ENCODE results near the gene NOBOX.
"Not testable (repeated sequence)": the region's sequence is repeated elsewhere in the genome, so short reads cannot be mapped to it uniquely, and the experiment has no call there.

NOBOX gene

DNA sequence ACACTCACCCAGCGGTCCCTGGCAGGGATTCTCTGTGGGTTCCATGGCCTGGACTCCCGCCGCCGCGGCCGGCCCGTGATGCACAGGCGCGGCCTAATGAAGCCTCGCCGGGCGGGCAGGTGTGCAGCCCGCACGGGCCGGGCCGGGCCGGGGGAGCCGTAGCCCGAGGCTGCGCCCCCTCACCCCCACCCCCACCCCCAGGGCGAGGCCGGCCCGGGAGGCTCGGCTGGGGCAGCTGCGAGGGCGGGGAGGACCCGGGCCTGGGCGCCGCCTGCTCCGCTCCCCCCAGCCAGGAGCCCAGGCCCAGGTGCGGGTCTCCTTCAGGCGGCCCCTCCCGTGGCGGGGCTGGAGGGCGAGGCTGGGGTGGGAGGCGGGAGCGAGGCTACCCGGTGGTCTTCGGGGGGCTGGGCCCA, at the start of gene NOBOX:
TSS of gene NOBOX (minus strand) at position 45 of the 413 bp plus-strand sequence.
- DNase-seq, result no peak

DNA sequence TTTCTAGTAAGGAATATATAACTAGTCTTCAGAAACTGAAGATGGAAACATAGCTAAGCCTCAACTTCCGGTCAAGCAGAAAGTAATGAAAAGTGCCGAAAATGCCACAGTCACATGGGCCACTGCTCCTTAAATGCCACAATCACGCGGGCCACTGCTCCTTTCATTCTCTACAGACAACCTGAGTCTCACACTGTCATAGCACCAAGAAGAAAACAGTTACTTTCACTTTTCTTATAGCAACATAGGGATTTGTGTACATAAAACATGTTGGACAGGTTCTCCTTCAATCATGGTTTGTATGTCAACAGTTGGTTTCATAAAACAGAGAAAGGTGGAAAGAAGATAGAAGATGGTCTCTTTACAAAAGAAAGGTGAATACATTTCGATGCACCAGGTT, 48.6 kb upstream of the NOBOX start:
- no peak for DNase-seq

DNA sequence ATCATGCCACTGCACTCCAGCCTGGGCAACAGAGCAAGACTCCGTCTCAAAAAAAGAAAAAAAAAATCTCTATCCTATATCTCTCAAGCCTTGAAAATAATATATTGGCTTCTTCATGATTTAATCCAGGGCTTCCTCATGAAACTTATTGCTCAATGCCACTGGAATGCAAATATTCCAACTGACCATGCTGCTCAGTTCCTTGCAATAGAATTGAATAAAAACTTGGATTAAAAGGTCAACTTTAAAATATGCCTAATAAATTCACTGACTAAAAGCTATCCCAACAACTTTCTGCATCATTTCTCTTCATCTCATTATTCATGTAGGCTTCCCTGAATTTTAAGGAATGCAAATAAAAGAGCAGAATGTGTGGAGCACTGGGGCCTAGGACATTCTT, 42.1 kb upstream of the NOBOX start:
- no peak for DNase-seq

DNA sequence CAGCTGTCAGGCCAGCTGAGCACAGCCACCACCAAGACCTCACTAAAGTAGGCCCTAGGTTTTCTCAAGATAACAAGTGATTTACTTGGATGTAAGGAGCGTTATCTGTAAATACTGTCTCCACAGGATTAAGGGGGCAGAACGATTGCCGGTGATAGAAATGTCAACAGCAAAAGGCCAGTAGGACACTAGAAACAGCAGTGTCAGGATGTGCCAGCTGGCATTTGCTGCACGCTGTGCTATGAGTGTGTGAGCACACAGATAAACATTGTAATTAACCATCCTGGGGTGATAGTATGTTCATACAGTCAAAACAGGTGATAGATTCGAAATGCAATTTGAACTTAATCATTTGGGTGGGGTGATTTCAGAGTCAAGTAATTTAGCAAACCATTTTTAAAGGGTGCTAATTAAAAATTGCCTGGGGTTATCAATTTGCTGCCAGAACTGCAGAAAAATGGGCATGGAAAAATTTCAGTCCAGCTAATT, 36.3 kb upstream of the NOBOX start:
- no peak for DNase-seq

DNA sequence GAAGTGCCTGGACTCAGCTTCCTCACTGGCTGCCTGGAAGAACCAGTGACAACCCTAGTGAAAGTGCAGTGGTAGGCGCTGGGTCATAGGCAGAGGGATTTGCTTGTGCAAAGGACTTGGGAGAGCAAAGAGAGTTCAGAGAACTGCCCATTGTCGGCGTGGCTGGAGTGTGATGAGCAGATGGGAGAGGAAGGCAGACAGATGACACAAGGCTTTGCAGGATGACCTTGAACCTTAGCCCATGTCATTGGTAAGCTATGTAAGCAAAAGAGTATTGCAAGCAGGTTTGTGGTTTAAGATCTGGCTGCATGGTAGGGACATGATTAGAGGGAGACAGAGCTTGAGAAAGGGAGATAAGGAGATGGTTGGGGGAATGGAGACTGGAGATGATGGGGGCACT, 35.3 kb upstream of the NOBOX start:
- DNase-seq, result no peak

DNA sequence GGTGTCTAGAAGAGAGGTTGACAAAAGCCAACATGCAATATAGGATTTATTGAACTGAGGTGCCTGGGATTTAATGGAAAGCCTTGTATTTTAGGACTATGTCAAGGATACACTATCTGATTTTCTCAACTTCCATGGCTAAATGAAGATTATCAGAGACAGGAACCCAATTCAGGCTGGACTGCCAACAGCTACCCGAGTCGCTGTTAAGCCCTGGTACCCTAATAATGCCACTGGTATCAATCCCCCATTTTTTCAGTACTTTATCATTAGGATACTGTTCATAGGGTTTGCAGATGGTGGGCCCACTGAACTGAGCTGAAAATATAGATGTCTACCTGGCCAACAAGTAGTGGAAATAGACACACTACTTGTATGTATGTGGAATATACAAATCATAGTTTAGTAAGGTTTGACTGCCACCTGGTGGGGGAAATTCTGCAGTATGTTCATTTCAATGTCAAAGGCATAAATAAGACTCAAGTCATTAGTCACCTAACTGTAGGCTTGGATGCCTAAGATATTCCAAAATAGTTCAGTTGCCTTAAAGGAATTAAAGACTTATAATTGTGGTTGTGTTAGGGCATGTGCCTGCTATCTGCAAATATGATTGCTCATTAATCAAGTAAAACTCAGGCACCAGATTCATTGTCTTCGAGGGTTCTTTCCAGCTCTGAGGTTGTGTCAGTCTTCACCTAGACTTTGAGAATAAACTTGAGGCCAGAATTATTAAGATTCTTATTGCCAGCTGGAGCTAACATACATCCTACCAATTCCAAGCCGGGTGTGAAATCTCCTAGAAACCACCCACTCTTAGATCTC, 34.1 kb upstream of the NOBOX start:
- DNase-seq, result peak in 18 of 51 donors; percentile 2 to 48 (median 18)

DNA sequence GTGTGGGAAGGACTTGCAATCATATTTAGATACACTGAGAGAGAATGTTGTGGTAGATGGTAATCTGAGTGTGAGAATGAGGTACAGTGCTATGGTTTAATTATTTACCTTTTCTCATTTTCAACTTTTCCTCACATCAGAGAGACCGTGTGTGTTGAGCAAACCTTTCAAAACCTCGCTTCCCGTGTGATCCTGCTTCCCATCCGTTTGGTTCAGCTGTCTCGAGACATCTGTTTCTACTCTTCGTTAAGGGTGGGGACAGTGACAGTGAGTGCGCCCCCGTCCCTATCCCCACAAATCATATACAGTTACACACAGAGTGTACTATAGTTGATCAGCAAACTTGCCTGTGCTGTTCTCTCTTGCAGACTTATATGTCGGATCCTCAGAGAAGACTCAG, 33.0 kb upstream of the NOBOX start:
- DNase-seq, result no peak

DNA sequence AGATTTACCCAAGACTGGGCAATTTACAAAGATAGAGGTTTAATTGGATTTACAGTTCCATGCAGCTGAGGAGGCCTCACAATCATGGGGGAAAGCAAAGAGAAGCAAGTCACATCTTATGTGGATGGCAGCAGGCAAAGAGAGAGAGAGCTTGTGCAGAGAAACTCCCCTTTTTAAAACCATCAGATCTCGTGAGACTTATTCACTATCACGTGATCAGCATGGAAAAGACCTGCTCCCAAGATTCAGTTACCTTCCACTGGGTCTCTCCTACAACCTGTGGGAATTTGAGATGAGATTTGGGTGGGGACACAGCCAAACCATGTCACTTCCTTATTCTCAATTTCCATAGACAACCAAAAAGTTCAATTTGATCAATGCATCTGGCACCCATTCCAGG, 24.9 kb upstream of the NOBOX start:
- DNase-seq, result no peak

DNA sequence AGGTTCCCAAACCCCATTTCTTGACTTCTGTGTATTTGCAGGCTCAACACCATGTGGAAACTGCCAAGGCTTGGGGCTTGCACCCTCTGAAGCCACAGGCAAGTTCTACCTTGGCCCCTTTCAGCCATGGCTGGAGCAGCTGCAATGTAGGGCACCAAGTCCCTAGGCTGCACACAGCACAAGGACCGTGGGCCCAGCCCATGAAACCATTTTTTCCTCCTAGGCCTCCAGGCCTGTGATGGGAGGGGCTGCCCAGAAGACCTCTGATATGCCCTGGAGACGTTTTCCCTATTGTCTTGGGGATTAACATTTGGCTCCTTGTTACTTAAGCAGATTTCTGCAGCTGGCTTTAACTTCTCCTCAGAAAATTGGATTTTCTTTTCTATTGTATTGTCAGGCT, 24.0 kb upstream of the NOBOX start:
- DNase-seq, result not testable (repeated sequence)

DNA sequence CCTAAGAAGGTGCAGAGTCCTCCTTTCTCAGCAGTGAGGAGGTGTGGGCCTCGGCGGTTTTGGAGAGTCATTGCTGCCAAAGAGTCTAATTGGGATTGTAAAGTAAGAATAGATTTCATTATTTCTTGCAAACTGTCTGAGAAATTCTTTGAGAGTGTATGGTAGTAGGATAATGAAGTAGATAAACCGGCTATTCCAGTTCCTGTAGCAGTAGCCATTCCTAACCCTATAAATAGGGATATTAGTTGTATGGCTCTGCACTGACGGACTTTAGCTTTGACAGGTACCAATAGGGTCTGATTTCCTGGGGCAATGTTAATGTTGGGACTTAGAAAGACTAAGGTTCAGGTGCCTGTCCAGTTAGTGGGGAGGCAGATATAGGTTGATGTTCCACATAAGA, 15.4 kb upstream of the NOBOX start:
- DNase-seq, result not testable (repeated sequence)

DNA sequence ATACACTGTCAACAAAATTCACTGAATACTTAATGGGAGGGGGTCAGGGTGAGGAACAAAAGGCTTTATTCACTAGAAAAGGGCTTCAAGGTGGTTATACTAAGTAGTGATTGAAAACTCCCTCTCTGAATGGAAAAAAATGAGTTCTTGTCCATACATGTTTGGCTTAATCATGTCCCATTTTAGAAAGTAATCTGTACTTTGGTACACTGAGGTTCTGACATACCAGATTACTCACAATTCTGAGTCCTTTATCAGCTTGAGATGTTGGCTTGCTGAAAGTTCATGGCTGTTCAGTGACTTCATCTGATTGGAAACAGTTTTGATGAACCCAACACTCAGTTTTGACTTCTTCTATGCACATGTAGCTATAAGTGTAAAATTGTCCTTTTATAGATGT, 12.8 kb upstream of the NOBOX start:
- no peak for DNase-seq

DNA sequence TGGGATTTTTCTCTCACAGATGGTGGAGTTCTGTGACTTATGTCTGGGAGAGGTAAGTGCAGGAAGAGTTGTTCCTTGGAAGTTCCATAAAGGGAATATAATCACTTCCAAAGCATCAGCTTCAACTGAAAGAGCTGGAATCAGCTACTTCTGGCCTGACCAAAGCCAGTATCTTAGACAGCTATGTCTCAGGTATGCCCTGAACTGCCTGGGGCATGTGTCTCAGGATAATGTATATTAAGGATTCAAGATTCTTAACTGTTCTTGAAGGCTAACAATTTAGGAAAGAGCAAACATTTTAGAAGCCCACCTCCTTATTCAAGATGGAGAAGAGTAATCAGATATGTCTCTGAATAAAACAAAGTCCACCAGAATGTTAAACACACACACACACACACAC, 12.4 kb upstream of the NOBOX start:
- no peak for DNase-seq

DNA sequence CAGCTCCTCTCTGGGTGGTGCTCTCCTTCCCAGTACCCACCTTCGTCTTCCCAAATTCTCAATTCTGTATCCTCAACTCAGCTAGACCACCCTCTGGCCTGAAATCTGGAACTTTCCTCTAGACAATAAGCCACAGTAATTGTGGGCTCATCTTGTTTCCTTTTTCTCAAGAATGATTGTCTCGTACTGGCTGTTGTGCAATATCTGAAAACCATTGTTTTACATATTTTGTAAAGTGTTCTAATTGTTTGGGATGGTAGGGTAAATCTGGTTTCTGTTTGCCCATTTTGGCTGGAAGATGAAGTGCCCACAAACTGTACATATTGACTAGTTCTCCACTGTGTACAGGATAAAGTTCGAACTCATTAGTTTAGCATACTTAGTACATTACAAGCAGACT, 11.3 kb upstream of the NOBOX start:
- no peak for DNase-seq

DNA sequence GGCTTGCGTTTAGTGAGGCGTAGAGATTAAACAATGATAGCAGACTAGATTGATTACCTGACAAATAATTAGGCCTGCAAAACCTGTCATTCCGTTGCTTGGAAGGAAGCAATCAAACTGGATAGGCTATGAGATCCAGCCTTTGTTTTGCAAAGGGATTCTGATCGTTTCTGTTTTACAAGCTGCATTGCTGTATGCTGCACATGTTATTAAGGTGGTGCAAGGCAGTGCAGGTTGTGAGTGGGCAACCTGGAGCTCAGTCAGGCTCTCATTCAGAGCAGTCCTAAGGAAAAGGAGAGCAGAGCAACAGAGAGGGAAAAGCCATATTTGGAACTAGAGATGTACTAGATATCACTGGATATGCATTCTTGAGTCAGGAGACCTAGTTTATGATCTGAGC, 6.9 kb upstream of the NOBOX start:
- DNase-seq, result no peak

DNA sequence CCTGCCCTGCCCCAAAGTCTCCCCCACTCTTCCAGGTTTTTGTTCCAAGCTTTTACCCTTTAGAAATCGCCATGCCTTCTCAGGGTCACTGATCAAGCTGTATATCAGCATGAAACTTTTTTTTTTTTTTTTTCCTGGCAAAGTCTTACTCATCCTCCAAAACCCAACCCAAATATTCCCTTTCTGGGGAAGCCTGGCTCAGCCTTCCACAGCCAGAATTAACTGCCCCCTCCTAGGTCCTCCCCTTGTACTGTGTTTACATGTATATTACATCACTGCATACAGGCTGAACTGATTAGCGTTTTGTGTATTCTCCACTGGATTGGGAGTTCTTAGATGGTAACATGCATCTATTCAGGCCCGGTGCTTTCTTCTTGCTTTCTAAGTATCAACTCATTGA, 4.6 kb upstream of the NOBOX start:
- DNase-seq, result no peak

DNA sequence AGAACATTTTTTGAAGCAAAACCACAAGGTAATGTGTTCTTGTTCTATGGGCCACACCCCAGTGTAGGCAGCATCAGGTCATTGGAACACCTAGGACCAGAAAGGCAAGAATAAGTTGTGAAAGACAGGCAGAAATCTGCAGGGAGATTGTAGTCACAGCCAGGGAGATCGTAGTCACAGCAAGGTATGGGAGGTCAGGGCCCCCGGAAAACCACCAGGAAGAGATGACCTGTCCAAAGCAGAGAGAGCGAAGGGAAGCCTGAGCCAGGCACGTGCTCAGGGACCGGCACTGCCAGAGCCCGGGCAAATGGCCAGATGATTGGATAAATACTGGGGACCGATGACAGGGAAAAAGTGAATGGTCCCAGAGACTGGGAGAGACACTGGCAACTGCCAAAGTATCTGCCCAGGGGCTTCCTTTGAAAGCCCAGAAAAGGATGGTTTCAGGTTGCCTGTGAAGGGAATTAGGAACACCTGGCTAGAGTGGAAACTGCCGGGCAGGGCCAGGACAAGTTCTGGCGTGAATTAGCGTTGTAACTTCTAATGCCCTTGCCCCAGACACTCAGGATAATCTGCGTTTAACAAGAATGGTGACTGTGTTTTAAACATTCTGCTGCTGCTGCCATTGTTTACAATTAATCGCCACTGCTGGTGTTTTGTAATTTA, 3.9 kb upstream of the NOBOX start:
- DNase-seq, result no peak

DNA sequence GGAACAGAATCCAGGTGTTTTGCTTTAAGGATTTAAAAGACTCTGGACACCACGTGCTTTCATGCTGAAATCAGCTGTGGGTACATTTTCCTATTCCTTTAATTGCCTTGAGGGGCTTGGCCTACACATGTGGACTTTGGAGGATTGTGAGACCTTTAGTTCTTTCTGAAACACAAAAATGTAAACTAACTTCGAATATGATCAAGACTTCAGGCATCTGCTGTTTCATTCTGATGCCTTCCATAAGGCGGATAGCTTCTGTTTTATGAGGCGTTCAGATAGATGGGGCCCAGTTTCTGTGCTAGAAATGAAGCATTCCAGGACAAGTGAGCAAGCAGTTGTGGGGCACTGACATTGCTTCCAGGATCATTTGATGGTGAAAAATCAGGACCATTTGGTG, 1.5 kb upstream of the NOBOX start:
- no peak for DNase-seq

DNA sequence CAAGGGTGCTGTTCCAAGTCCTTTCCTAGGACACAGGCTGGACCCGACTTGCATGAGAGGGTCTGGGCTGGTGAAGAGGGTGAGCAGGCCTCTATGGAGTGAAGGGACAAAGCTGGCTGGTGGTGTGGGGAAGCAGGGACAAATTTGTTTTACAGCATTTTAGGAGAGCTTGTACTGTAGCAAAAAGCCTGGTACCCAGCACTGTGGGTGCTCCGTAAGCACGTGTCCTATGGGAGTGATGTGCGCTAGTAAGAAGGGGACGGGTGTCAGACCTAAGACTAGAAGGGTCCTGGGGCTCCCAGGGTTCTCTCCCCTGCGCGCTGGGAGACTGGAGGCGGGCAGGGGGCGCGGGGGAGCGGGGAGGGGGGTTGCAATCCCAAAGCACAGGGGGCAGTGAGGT, 391 bp downstream of the NOBOX start:
- DNase-seq, result no peak

DNA sequence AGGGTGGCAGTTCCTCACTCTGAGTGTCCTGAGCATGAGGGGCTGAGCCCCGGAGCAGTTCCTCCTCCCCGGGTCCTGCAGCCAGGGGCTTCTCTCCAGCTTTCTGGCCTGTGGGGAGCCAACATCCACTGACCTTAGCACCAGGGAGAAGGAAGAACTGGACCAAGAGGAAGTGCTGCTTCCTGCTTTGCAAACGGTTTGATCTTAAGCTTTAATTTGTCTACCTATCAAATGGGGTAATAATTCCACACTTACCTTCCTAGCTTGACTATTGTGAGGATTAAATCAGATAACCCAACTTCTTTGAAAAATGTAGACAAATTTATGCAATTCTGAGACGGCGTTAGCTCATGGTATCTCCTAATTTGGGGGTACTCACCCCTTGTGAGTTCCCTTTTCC, 2.0 kb downstream of the NOBOX start:
- no peak for DNase-seq

DNA sequence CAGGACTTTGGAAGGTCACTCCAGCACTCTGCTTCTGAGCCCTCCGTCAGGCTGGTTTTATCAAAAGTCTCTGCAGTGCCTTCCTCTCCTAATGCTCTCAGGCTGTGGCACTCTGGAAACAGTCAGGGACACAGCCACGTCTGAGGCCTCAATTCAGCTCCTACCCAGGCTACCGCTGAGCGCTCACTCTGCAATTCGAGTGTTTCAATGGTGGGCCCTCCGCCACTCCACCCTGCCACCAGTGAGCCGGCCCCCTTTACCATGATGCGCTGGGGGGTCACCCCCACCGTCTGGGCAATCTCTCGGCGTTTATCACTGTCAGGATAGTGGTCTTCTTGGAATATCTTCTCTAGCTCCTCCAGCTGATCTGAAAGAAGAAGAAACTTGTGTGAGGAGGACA, 3.5 kb downstream of the NOBOX start:
- DNase-seq, result no peak

DNA sequence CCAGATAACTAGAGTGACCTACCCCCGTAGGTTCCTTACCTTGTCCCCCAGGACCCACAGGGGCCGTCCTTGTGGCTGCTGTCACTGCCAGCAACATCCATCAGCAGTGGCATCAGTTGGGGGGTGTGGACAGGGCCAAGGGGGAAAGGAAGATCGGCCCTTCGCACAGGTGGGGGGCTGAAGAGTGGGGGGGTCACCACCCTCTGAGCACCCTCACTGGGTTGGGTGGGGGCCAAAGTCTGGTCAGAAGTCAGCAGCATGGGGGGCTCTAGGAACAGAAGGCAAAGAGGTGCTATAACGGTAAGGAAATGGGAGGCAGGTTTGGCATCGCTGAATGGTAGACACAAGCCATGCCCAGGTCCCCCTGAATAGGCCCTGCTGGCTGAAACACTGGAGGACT, 4.6 kb downstream of the NOBOX start:
- no peak for DNase-seq

DNA sequence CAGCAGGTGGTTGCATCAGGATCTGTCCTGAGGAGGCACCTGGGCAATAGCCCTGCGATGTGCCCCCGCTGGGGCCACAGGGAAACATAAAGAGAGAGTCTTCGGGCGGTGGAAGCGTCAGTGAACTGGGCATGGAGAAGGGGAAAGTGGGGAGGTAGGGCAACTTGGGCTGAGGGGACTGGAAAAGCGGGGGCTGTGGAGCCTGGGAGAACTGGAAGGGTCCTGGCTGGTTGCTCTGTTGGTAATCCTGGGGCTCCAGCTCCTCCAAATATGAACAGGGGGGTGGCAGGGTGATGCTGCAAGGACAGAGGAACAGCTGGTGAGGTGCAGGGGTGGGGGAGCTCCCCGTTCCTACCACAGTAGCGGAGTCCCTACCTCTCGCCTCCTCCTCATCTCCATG, 5.2 kb downstream of the NOBOX start:
- DNase-seq, result no peak

DNA sequence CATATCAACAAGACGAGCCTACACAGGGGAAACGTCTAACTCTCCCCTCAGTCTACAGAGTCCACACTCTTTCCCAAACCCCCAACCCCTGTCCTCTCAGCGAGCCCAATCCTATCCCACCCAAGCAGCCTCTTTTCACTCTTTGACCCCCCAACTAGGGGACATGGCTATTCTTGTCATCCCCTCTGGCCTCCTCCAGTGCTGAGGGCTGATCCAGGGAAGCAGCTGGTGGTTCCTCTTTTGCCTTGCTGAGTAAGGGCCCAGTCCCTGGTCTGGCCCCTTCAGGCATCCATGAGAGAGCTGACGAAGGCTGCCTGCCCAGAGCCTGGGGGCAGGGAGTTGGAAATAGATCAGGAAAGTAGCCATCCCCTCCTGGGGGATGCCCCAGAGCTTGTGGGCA, 6.4 kb downstream of the NOBOX start:
- DNase-seq, result no peak

Measured in hypothalamus (tissue), 51 donors.